PFSK-1 (cell line): ENCODE data around the gene TNFAIP2.

Experiments
- FOXP2 ChIP-seq: optimal IDR thresholded peaks from 2 replicates; pipeline ENCODE3; 2011; ENCODE audit warnings: borderline replicate concordance, control low read depth, inconsistent platforms; ENCODE audit not compliant: insufficient read depth; ENCODE audit errors: extremely low read length, extremely low read depth
- POLR2AphosphoS5 ChIP-seq: IDR thresholded peaks from 2 replicates; pipeline ENCODE4 v1.6.1; 2012; ENCODE audit warnings: low read depth, mild to moderate bottlenecking, control low read depth, low read length, moderate library complexity
- REST ChIP-seq, 2 experiments: IDR thresholded peaks; 2 replicates each; pipeline versions ENCODE4 v1.6.1 to v1.8.0; 2011 to 2012; ENCODE audit warnings: low read depth in 2 of 2, low read length in 2 of 2, control low read depth in 1 of 2, inconsistent platforms in 1 of 2, mild to moderate bottlenecking in 1 of 2, moderate library complexity in 1 of 2; ENCODE audit not compliant: insufficient read depth in 1 of 2
- SIN3A ChIP-seq: IDR thresholded peaks from 2 replicates; pipeline ENCODE4 v1.6.1; 2012; ENCODE audit warnings: mild to moderate bottlenecking, low read length, moderate library complexity, borderline replicate concordance; ENCODE audit not compliant: insufficient read depth
- TAF1 ChIP-seq: IDR thresholded peaks from 2 replicates; pipeline ENCODE4 v1.6.1; 2012; ENCODE audit warnings: low read length, control low read depth, borderline replicate concordance; ENCODE audit not compliant: insufficient read depth

The TNFAIP2 gene

GRCh38 chr14:103142026-103142425 lies 18.8 kb downstream of the TNFAIP2 start:
- TF ChIP-seq REST (IDR thresholded peaks at IDR 0.05; ENCODE audit: insufficient read depth in 1 of 2, low read depth in 2 of 2, low read length in 2 of 2) (no peak), SIN3A (no peak), FOXP2 (no peak), POLR2AphosphoS5 (no peak), TAF1 (no peak)

GRCh38 chr14:103142721-103143302 lies 19.6 kb downstream of the TNFAIP2 start:
- no peak for TF ChIP-seq TAF1
- no peak for TF ChIP-seq FOXP2
- no peak for TF ChIP-seq POLR2AphosphoS5
- TF ChIP-seq SIN3A: no peak
- TF ChIP-seq REST (IDR thresholded peaks at IDR 0.05; ENCODE audit: insufficient read depth in 1 of 2, low read depth in 2 of 2, low read length in 2 of 2): no peak

- TF ChIP-seq REST (IDR thresholded peaks at IDR 0.05; ENCODE audit: insufficient read depth in 1 of 2, low read depth in 2 of 2, low read length in 2 of 2) (no peak), TAF1 (no peak), SIN3A (no peak), POLR2AphosphoS5 (no peak)
Measured at GRCh38 chr14:103143506-103143905, 20.2 kb downstream of the TNFAIP2 start.

GRCh38 chr14:103144085-103144484 lies 20.8 kb downstream of the TNFAIP2 start:
- TF ChIP-seq POLR2AphosphoS5 (no peak), FOXP2 (no peak), TAF1 (no peak), SIN3A (no peak), REST (IDR thresholded peaks at IDR 0.05; ENCODE audit: insufficient read depth in 1 of 2, low read depth in 2 of 2, low read length in 2 of 2) (no peak)
